MM.1S (cell line): ENCODE data around the gene GMIP.

ENCODE experiments used
- DNase-seq: peaks from one replicate; pipeline ENCODE4 v3.0.0-alpha.2; 2015
- H2AFZ ChIP-seq: fragments of 300-600 bp; sonication (generic); 2 replicates; pipeline ENCODE4 v1.6.0; 2016; ENCODE audit warnings: antibody characterized with exemption, low read length
- H3F3A ChIP-seq: fragments of 300-600 bp; sonication (generic); 2 replicates; pipeline ENCODE4 v1.6.1; 2016; ENCODE audit warnings: mild to moderate bottlenecking, antibody characterized with exemption, low read length, moderate library complexity, mixed read lengths; ENCODE audit not compliant: insufficient read depth
- H3K27ac ChIP-seq: fragments of 300-600 bp; sonication (generic); 2 replicates; pipeline ENCODE4 v1.5.1; 2016; ENCODE audit warnings: mild to moderate bottlenecking, low read length
- H3K27me3 ChIP-seq: fragments of 300-600 bp; sonication (generic); replicated peaks from 2 replicates; pipeline ENCODE4 v1.6.0; 2016; ENCODE audit warnings: low read length; ENCODE audit not compliant: insufficient read depth
- H3K36me3 ChIP-seq: fragments of 300-600 bp; sonication (generic); replicated peaks from 2 replicates; pipeline ENCODE4 v1.6.1; 2016; ENCODE audit warnings: mild to moderate bottlenecking, low read length, mixed read lengths; ENCODE audit not compliant: insufficient read depth
- H3K4me1 ChIP-seq: fragments of 300-600 bp; sonication (generic); 2 replicates; pipeline ENCODE4 v1.6.1; 2016; ENCODE audit warnings: low read length, mixed read lengths
- H3K4me2 ChIP-seq: fragments of 300-600 bp; sonication (generic); 2 replicates; pipeline ENCODE4 v1.6.0; 2016; ENCODE audit warnings: low read depth, low read length
- H3K4me3 ChIP-seq: fragments of 300-600 bp; sonication (generic); 2 replicates; pipeline ENCODE4 v1.5.1; 2016; ENCODE audit warnings: low read length, mixed read lengths
- H3K79me2 ChIP-seq: fragments of 300-600 bp; sonication (generic); 2 replicates; pipeline ENCODE4 v1.6.1; 2016; ENCODE audit warnings: mixed run types, low read length, mixed read lengths
- H3K9ac ChIP-seq: fragments of 300-600 bp; sonication (generic); 2 replicates; pipeline ENCODE4 v1.6.1; 2016; ENCODE audit warnings: low read length, mixed read lengths
- H3K9me2 ChIP-seq: fragments of 300-600 bp; sonication (generic); replicated peaks from 2 replicates; pipeline ENCODE4 v1.6.1; 2016; ENCODE audit warnings: mild to moderate bottlenecking, low read length, mixed read lengths; ENCODE audit not compliant: insufficient read depth
- H3K9me3 ChIP-seq: fragments of 300-600 bp; sonication (generic); replicated peaks from 2 replicates; pipeline ENCODE4 v1.6.1; 2016; ENCODE audit warnings: mild to moderate bottlenecking, low read length, mixed read lengths; ENCODE audit not compliant: insufficient read depth
- H4K20me1 ChIP-seq: fragments of 300-600 bp; sonication (generic); 2 replicates; pipeline ENCODE4 v1.6.1; 2016; ENCODE audit warnings: mild to moderate bottlenecking, low read length, moderate library complexity, mixed read lengths; ENCODE audit not compliant: insufficient read depth
- EZH2 ChIP-seq: fragments of 300-600 bp; sonication (generic); optimal IDR thresholded peaks from 2 replicates; pipeline ENCODE3; 2017; ENCODE audit warnings: low read depth, mild to moderate bottlenecking, antibody characterized with exemption, low read length, mixed read lengths
- EZH2phosphoT487 ChIP-seq: fragments of 300-600 bp; sonication (generic); IDR thresholded peaks from 2 replicates; pipeline ENCODE4 v1.6.1; 2018; ENCODE audit warnings: antibody characterized with exemption, low read length
- TF ChIP-seq, protein P1 (sequence below): fragments of 300-600 bp; sonication (generic); IDR thresholded peaks from 2 replicates; pipeline ENCODE4 v1.5.1; 2016; ENCODE audit warnings: antibody characterized with exemption, low read length, mixed read lengths

The GMIP gene

DNA sequence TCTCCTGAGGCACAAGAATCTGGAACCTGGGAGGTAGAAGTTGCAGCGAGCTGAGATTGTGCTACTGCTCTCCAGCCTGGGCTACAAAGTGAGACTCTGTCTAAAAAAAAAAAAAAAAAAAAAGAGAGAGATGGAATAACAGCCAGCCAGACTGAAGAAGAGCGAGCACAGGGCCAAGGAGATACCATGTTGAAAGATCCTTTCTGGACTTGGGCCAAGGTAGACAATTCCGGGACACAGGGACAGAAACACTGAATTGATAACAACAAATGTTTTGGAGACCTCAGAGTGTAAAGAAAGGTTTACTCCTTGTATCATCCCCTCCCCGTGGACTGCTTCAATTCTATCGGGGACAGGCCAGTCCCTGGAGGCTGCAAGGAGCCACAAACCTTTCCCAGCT lies 20.1 kb downstream of the GMIP start:
- no peaks in the 10 kb centered on the region for H3K9me2 ChIP-seq
- no peaks in the 10 kb centered on the region for H3K4me1 ChIP-seq
- H3K4me3 ChIP-seq, result no peak overlapping the region
- no peaks in the 10 kb centered on the region for H3K9me3 ChIP-seq
- no peak overlapping the region for H2AFZ ChIP-seq
- H3K27me3 ChIP-seq, result no peaks in the 10 kb centered on the region
- H3F3A ChIP-seq, result no peaks in the 10 kb centered on the region
- no peaks in the 10 kb centered on the region for H4K20me1 ChIP-seq
- no peak for DNase-seq
- H3K4me2 ChIP-seq, result no peak overlapping the region
- no peak overlapping the region for H3K9ac ChIP-seq
- no peak for TF ChIP-seq EZH2
- TF ChIP-seq EZH2phosphoT487, result no peak
- no peaks in the 10 kb centered on the region for H3K36me3 ChIP-seq
- no peak overlapping the region for H3K27ac ChIP-seq
- no peaks in the 10 kb centered on the region for H3K79me2 ChIP-seq

DNA sequence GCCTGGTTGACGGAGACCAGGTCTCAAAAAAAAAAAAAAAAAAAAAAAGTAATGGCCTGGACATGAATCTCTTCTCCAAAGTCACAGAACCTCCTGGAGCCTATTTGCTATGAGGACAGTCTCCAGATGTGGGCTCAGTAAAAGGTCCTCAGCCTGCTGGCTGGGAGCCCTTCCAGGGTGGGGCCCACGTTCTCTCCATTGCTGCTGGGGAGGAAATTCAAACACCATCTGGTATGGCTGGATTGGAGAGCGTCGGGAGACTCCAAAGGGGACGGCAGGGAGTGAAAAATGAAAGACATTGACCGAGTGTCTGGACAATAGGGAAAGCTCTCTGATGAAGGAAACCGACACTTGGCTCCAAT lies 23.6 kb downstream of the GMIP start:
- Histone ChIP-seq H3K36me3 (no peaks in the 10 kb centered on the region), H3K4me3 (no peak overlapping the region), H4K20me1 (no peaks in the 10 kb centered on the region), H3K27ac (no peak overlapping the region), H3K4me2 (no peak overlapping the region), H2AFZ (no peak overlapping the region), H3K9me2 (no peaks in the 10 kb centered on the region), H3K9ac (no peak overlapping the region), H3K27me3 (no peaks in the 10 kb centered on the region), H3F3A (no peaks in the 10 kb centered on the region), H3K9me3 (no peaks in the 10 kb centered on the region), H3K79me2 (no peaks in the 10 kb centered on the region), H3K4me1 (no peaks in the 10 kb centered on the region)
- no peak for DNase-seq
- TF ChIP-seq EZH2phosphoT487 (no peak), EZH2 (no peak)
- TF ChIP-seq, protein P1, sequence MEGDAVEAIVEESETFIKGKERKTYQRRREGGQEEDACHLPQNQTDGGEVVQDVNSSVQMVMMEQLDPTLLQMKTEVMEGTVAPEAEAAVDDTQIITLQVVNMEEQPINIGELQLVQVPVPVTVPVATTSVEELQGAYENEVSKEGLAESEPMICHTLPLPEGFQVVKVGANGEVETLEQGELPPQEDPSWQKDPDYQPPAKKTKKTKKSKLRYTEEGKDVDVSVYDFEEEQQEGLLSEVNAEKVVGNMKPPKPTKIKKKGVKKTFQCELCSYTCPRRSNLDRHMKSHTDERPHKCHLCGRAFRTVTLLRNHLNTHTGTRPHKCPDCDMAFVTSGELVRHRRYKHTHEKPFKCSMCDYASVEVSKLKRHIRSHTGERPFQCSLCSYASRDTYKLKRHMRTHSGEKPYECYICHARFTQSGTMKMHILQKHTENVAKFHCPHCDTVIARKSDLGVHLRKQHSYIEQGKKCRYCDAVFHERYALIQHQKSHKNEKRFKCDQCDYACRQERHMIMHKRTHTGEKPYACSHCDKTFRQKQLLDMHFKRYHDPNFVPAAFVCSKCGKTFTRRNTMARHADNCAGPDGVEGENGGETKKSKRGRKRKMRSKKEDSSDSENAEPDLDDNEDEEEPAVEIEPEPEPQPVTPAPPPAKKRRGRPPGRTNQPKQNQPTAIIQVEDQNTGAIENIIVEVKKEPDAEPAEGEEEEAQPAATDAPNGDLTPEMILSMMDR, result no peak

DNA sequence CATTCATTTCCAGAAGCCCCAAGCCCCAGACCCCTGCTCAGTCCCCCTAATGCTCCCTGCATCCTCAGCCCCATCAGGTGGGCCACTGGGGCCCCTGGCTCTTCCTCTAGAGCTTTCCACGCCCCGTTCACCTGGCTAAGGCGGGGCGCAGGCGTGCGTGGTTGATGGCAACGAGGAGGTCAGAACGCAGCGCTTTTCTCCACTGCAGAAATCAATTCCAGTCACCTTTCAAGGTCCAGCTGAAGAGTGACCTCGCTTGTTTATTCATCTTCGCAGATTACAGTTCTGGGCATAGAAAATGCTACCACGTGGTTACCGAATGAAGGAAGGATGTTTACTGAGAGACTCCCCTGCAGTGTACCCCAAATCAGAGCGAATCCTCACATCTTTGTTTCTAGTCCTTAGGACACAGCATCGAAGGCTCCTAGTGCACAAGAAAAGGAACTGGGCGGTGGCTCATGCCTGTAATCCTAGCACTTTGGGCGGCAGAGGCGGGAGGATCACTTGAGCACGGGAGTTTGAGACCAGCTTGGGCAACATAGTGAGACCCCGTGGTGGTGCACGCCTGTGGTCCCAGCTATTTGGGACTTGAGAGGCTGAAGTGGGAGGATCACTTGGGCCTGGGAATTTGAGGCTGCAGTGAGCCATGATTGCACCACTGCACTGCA lies 24.1 kb downstream of the GMIP start:
- TF ChIP-seq EZH2phosphoT487 (no peak), EZH2 (no peak)
- TF ChIP-seq, protein P1, result no peak
- H3K4me3 ChIP-seq, result no peak overlapping the region
- H3K27ac ChIP-seq, result no peak overlapping the region
- H3K4me2 ChIP-seq, result no peak overlapping the region
- no peaks in the 10 kb centered on the region for H3K79me2 ChIP-seq
- no peaks in the 10 kb centered on the region for H3K9me2 ChIP-seq
- no peaks in the 10 kb centered on the region for H3K27me3 ChIP-seq
- no peaks in the 10 kb centered on the region for H3K36me3 ChIP-seq
- H3K4me1 ChIP-seq, result no peaks in the 10 kb centered on the region
- H3F3A ChIP-seq, result no peaks in the 10 kb centered on the region
- H2AFZ ChIP-seq, result no peak overlapping the region
- H3K9ac ChIP-seq, result no peak overlapping the region
- H3K9me3 ChIP-seq, result no peaks in the 10 kb centered on the region
- no peaks in the 10 kb centered on the region for H4K20me1 ChIP-seq
- no peak for DNase-seq

DNA sequence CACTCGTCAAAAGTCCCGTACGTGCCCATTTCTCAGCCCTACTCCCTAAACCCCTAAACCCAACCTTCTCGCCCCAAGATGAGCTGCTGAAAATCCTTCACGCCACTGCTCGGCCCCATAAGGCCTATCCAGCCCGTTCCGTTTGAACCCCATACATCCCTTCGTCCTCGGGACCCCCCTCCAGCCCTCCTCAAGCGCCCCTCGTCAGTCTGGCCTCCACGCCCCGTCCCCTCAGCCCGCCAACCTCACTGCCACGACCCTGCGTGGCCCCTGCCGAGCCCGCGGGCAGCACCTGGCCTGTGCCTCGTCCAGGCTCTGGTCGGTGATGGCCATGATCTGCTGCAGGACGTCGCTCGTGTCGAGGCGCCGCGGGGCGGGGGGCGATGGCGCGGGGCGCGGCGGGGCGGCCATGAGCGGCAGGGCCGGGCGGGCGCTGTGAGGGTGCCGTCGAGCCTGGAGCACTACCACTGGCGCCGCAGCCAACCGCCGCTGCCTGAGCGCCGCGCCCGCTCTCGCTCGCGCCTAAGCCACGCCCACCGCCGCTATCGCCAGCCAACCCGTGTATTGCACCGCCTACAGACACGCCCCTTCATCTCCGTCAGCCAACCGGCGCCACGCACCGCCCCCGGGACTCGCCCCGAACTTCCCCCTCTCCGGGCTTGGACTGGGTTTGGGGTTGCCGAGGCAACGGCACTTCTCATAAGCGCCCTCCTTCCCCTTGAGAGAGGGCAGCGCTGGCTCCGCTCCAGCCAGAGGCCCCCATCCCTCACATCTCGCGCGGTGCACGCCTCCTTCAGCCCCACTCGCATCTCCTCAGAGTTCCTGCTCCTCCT lies 25.0 kb downstream of the GMIP start, which contains the start of gene PBX4:
Gene PBX4 (minus strand): TSS at position 469 of the 833 bp plus-strand sequence. CDS start 58 bp downstream, at position 411.
- no peaks in the 10 kb centered on the region for H3K4me1 ChIP-seq
- no peak within 1 kb of the TSS for H3K9ac ChIP-seq
- H3K4me2 ChIP-seq, result peak within 1 kb of the TSS; percentile 27; the same call in 1 of the 2 replicates
- no peaks in the 10 kb centered on the region for H3K79me2 ChIP-seq
- peak; percentile 66 for DNase-seq
- H3K27ac ChIP-seq, result no peak within 1 kb of the TSS
- no peaks in the 10 kb centered on the region for H3F3A ChIP-seq
- no peak within 1 kb of the TSS for H2AFZ ChIP-seq
- no peaks in the 10 kb centered on the region for H3K9me3 ChIP-seq
- H4K20me1 ChIP-seq, result no peaks in the 10 kb centered on the region
- H3K4me3 ChIP-seq, result no peak within 1 kb of the TSS
- H3K36me3 ChIP-seq, result no peaks in the 10 kb centered on the region
- TF ChIP-seq EZH2phosphoT487 (no peak), EZH2 (no peak)
- TF ChIP-seq, protein P1, result no peak
- H3K9me2 ChIP-seq, result no peaks in the 10 kb centered on the region
- no peaks in the 10 kb centered on the region for H3K27me3 ChIP-seq
